ENCODE data around the gene ZNF79.

DNA sequence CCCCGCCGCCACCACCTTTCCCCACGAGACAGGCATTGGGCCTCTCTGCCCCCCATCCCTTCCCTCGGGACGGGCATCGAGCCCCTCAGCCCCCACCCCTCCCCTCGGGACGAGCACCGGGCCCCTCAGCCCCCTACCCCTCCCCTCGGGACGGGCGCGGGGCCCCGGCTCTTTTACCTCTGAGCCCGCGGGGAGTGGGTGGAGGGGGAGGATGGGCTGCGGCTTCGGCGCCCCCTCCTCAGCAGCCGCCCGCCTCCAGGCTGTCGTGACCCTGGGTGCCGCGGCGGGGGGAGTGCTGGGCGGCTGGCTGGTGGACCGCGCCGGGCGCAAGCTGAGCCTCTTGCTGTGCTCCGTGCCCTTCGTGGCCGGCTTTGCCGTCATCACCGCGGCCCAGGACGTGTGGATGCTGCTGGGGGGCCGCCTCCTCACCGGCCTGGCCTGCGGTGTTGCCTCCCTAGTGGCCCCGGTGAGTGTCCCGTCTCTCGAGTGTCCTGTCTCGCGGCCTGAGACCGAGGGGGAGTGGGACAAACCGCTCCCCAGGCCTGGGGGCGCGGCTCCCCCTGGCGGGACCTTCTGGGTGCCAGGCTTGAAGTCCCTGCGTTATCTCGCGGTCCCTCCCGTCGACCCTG, 26.4 kb upstream of the ZNF79 start:
- TF ChIP-seq SRF (CRISPR knock-in tag; IDR thresholded peaks at IDR 0.05): no peak
- no peak for TF ChIP-seq TBP (optimal IDR thresholded peaks at IDR 0.05; ENCODE audit: low read depth, low read length)
- TF ChIP-seq, protein P1, sequence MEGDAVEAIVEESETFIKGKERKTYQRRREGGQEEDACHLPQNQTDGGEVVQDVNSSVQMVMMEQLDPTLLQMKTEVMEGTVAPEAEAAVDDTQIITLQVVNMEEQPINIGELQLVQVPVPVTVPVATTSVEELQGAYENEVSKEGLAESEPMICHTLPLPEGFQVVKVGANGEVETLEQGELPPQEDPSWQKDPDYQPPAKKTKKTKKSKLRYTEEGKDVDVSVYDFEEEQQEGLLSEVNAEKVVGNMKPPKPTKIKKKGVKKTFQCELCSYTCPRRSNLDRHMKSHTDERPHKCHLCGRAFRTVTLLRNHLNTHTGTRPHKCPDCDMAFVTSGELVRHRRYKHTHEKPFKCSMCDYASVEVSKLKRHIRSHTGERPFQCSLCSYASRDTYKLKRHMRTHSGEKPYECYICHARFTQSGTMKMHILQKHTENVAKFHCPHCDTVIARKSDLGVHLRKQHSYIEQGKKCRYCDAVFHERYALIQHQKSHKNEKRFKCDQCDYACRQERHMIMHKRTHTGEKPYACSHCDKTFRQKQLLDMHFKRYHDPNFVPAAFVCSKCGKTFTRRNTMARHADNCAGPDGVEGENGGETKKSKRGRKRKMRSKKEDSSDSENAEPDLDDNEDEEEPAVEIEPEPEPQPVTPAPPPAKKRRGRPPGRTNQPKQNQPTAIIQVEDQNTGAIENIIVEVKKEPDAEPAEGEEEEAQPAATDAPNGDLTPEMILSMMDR (IDR thresholded peaks at IDR 0.05 in 2 of 3, conservative IDR thresholded peaks at IDR 0.05 in 1 of 3; ENCODE audit: insufficient read depth in 2 of 3, low read depth in 1 of 3, low read length in 3 of 3): peak; percentile 40 to 49 (median 43); a peak in 5 of 6 replicates
- TF ChIP-seq MEF2D (tag; conservative IDR thresholded peaks at IDR 0.05; ENCODE audit: low read depth): no peak
- no peak for TF ChIP-seq EZH2 (IDR thresholded peaks at IDR 0.05; ENCODE audit: borderline replicate concordance, low read depth, low read length)
- no peak for TF ChIP-seq POLR2A (conservative IDR thresholded peaks at IDR 0.05)
- TF ChIP-seq HMG20A (CRISPR knock-in tag; conservative IDR thresholded peaks at IDR 0.05): no peak
- no peak for TF ChIP-seq ZFP36 (IDR thresholded peaks at IDR 0.05; ENCODE audit: low read depth, low read length, partially characterized antibody)
- TF ChIP-seq POLR2AphosphoS5 (IDR thresholded peaks at IDR 0.05; ENCODE audit: control insufficient read depth, insufficient read depth, low read depth, low read length): no peak
- TF ChIP-seq FIP1L1 (IDR thresholded peaks at IDR 0.05; ENCODE audit: low read depth, low read length, poor library complexity, severe bottlenecking): no peak
- no peak for TF ChIP-seq ZSCAN29 (IDR thresholded peaks at IDR 0.05)
